ENCODE measurements around the gene KCNH4. TPM values are rescaled to one million over a fixed set of nuclear protein-coding genes. Genes with fewer than 3 reads are reported as not detected.
A peak's percentile ranks its signal among the peaks of the same experiment; 100 is the strongest.

KCNH4 gene
- total RNA-seq, 1 donor = 0.09 TPM

DNA sequence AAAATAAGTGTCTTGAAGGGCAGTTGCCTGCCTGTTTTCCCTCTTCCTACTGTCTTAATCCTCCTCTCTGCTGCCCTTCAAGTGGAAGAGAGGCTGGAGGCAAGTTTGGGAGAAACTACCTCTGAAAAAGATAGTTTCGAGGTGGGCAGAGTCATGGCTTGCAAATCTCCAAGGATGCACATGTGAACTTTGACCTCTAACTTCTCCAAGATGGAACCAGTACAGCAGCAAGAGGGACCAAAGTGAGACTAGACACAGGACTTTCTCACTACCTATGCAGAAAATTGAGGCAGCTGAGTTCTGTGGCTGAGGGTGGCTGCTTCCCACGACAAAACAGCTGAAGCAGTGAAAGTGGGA lies 887 bp upstream of the KCNH4 start:
- TF ChIP-seq, protein P1, sequence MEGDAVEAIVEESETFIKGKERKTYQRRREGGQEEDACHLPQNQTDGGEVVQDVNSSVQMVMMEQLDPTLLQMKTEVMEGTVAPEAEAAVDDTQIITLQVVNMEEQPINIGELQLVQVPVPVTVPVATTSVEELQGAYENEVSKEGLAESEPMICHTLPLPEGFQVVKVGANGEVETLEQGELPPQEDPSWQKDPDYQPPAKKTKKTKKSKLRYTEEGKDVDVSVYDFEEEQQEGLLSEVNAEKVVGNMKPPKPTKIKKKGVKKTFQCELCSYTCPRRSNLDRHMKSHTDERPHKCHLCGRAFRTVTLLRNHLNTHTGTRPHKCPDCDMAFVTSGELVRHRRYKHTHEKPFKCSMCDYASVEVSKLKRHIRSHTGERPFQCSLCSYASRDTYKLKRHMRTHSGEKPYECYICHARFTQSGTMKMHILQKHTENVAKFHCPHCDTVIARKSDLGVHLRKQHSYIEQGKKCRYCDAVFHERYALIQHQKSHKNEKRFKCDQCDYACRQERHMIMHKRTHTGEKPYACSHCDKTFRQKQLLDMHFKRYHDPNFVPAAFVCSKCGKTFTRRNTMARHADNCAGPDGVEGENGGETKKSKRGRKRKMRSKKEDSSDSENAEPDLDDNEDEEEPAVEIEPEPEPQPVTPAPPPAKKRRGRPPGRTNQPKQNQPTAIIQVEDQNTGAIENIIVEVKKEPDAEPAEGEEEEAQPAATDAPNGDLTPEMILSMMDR (IDR thresholded peaks at IDR 0.05; ENCODE audit: insufficient read depth, low read length) = no peak
- DNase-seq (ENCODE audit: low read depth) = no peak
- H3K4me3 ChIP-seq (ENCODE audit: low read depth, low read length) = no peak overlapping the region

DNA sequence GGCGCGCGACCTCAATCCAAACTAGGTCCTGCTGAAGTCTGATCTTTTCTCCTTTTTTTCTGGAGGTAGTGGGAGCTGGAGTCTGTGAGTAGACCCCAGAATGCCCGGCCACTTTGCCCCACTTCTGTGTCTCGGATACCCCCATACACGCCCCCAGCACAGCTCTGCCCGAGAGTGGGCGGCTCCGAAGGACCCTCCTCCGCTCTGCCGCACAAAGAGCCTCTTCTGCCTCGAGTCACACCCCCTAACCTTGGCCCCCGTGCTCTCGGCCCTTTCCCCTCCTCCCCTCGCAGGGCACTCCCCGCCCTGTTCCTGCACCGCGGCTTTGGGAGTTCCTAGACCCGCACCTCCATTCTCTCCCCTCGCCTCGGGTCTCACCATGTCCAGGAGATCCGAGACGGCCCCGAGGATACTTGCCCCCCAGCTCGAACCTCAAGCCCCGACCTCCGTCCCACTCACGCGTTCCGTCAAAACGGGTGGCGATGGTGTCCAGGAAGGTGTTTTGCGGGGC lies 476 bp downstream of the KCNH4 start:
- TF ChIP-seq, protein P1 (IDR thresholded peaks at IDR 0.05; ENCODE audit: insufficient read depth, low read length) = no peak
- no peak for DNase-seq (ENCODE audit: low read depth)
- H3K4me3 ChIP-seq (ENCODE audit: low read depth, low read length) = no peak overlapping the region

DNA sequence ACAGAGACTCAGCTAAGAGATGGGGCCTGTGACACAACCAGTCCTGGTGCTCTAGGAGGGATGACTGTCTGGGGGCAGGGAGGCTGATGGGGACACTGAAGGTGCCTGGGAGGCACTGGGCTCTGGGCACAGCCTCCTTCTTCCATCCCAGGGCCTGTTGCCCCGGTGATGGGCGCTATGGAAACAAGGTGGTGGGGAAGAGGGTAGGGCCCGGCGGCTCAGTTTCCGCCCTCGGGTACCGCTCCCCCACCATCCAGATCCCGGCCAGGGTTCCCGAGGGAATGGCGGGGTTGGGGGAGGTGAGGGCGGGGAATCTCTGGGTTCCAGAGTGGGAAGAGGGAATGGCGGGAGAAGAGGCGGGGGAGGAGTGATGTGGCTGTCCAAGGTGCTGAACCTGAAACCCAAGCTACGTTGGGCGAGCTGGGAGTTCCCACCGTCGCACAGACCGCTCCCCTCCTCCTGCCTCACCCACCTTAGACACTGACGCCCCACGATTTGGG lies 981 bp downstream of the KCNH4 start:
- peak; percentile 46 for DNase-seq (ENCODE audit: low read depth)

DNA sequence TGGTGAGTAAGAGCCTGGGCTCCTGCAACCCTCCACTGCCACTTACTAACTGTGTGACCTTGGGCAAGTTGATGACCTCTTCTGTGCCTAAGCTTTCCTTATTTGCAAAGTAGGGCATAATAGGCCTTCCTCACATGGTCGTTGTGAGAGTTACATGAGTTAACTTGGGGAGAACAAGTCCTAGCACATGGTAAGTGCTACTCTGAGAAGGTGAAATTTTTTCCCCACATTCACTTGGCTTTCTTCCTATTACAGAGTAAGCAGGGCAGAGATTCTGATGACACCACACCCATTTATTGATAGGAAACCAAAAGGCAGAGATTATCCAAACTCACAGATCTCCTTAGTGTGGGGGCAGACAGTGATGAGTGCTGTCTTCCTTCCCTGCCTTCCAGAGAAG lies 1.6 kb downstream of the KCNH4 start:
- TF ChIP-seq, protein P1 (IDR thresholded peaks at IDR 0.05; ENCODE audit: insufficient read depth, low read length) = no peak
- no peak for DNase-seq (ENCODE audit: low read depth)
- no peak overlapping the region for H3K4me3 ChIP-seq (ENCODE audit: low read depth, low read length)

More for the DNA sequence above, 981 bp downstream of the KCNH4 start:
- no peak overlapping the region for H3K4me3 ChIP-seq (ENCODE audit: low read depth, low read length)
- TF ChIP-seq, protein P1 (IDR thresholded peaks at IDR 0.05; ENCODE audit: insufficient read depth, low read length) = no peak

DNA sequence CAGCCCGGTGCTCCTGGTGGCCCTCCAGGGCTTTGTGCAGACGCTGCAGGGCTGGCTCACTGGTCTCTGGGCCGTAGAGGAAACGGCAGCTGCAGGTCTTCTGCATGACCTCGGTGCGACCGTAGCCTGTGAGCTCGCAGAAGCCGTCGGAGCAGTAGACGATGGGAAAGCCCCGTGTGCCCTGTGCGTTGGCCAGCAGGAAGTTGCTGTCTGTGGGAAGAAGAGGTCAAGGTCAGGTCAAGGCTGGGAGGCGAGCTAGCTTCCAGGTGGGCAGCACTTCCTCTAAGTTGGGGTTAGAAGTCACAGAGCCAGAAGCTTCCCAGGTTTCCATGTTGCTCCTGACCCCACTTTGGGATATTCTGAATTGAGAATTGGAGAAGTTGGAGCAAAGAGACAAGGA lies 2.1 kb downstream of the KCNH4 start:
- no peak for DNase-seq (ENCODE audit: low read depth)
- TF ChIP-seq, protein P1 (IDR thresholded peaks at IDR 0.05; ENCODE audit: insufficient read depth, low read length) = no peak
- no peak overlapping the region for H3K4me3 ChIP-seq (ENCODE audit: low read depth, low read length)

DNA sequence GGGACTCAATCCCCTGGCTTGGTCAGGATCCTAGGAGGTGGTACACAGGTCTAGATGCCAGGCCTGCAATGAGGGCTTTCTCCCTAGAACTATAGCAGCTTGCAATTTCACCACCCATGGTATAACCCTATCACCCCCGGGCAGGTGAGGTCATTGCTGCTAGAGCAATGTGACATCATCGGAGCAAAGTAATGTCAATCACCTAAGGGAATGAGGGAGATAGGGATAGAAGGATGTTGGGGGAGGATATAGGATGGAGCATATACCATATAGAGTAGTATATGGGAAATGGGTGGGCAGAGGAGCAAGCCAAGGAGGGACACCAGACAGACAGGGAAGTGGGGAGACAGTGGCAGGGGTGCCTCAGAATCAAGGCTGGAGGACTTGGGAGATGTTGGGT lies 3.3 kb downstream of the KCNH4 start:
- TF ChIP-seq, protein P1 (IDR thresholded peaks at IDR 0.05; ENCODE audit: insufficient read depth, low read length) = no peak
- DNase-seq (ENCODE audit: low read depth) = no peak
- H3K4me3 ChIP-seq (ENCODE audit: low read depth, low read length) = no peak overlapping the region

Data from fibroblast of the aortic adventitia (primary cell).